C4-2B (cell line): ENCODE data around the gene ARHGAP10.

Experiments
- CTCF ChIP-seq: fragments of 450-650 bp; conservative IDR thresholded peaks from 2 replicates; pipeline ENCODE4 v1.5.1; 2017; ENCODE audit warnings: mild to moderate bottlenecking
- ZFX ChIP-seq: fragments of 450-650 bp; IDR thresholded peaks from 2 replicates; pipeline ENCODE4 v1.6.1; 2017

GRCh38 chr4:147943159-147943638 is 211.3 kb downstream of the ARHGAP10 start:
- no peak for TF ChIP-seq CTCF
- no peak for TF ChIP-seq ZFX
